ENCODE results near the gene ARHGEF18.

ARHGEF18 gene

GRCh38 chr19:7360393-7360984 is 11.8 kb downstream of the ARHGEF18 start:
- Histone ChIP-seq H2BK15ac (ENCODE audit: low read length) (no peak overlapping the region), H3K18ac (ENCODE audit: low read length) (no peak overlapping the region), H4K8ac (ENCODE audit: low read depth, low read length) (no peak overlapping the region), H3K4ac (ENCODE audit: low read length) (no peak overlapping the region), H3K4me2 (ENCODE audit: insufficient read depth, low read length, poor library complexity, severe bottlenecking) (no peak overlapping the region), H4K91ac (ENCODE audit: low read depth, low read length, poor library complexity) (no peak overlapping the region), H3K23ac (ENCODE audit: low read depth, low read length, poor library complexity) (no peak overlapping the region), H2BK5ac (ENCODE audit: low read length) (no peak overlapping the region), H3K14ac (ENCODE audit: low read length) (no peak overlapping the region), H2AK5ac (ENCODE audit: low read depth, low read length) (no peak overlapping the region), H3K4me1 (ENCODE audit: control insufficient read depth in 2 of 2, insufficient read depth in 1 of 2, low read depth in 1 of 2, low read length in 2 of 2) (no peaks in the 10 kb centered on the region), H3K36me3 (replicated peaks in 1 of 2; ENCODE audit: control insufficient read depth in 2 of 2, insufficient read depth in 2 of 2, low read length in 2 of 2) (no peaks in the 10 kb centered on the region), H3K27me3 (ENCODE audit: control insufficient read depth in 3 of 3, insufficient read depth in 3 of 3, low read depth in 1 of 3, low read length in 3 of 3) (no peaks in the 10 kb centered on the region), H3K9me3 (replicated peaks in 1 of 2; ENCODE audit: control insufficient read depth in 2 of 2, insufficient read depth in 1 of 2, low read depth in 1 of 2, low read length in 2 of 2) (no peaks in the 10 kb centered on the region), H3K27ac (replicated peaks; ENCODE audit: low read length) (no peak overlapping the region), H2BK120ac (ENCODE audit: low read depth, low read length) (no peak overlapping the region), H3K9ac (ENCODE audit: low read depth, low read length, poor library complexity) (no peak overlapping the region), H3K79me1 (ENCODE audit: low read depth, low read length) (no peaks in the 10 kb centered on the region), H2AFZ (ENCODE audit: low read length) (no peak overlapping the region), H2BK12ac (ENCODE audit: low read length) (no peak overlapping the region), H3K4me3 (ENCODE audit: low read length in 2 of 2) (no peak overlapping the region)
- no peak for DNase-seq (ENCODE audit: low spot score)
- WGBS, 2 donors (ENCODE audit: extremely low coverage in 2 of 2, insufficient read length in 2 of 2, insufficient replicate concordance in 1 of 2) = no CpG with 5 or more reads among the region's 8 CpGs

GRCh38 chr19:7363225-7363624 is 14.5 kb downstream of the ARHGEF18 start:
- no peak overlapping the region for H4K8ac ChIP-seq (ENCODE audit: low read depth, low read length)
- H2BK12ac ChIP-seq (ENCODE audit: low read length) = no peak overlapping the region
- no peak overlapping the region for H3K9ac ChIP-seq (ENCODE audit: low read depth, low read length, poor library complexity)
- no peak overlapping the region for H2BK120ac ChIP-seq (ENCODE audit: low read depth, low read length)
- H3K27ac ChIP-seq (replicated peaks; ENCODE audit: low read length) = no peak overlapping the region
- H2BK5ac ChIP-seq (ENCODE audit: low read length) = no peak overlapping the region
- no peak overlapping the region for H2BK15ac ChIP-seq (ENCODE audit: low read length)
- DNase-seq (ENCODE audit: low spot score) = no peak
- no peak overlapping the region for H3K14ac ChIP-seq (ENCODE audit: low read length)
- no peak overlapping the region for H3K4me2 ChIP-seq (ENCODE audit: insufficient read depth, low read length, poor library complexity, severe bottlenecking)
- no peaks in the 10 kb centered on the region for H3K79me1 ChIP-seq (ENCODE audit: low read depth, low read length)
- WGBS, 2 donors (ENCODE audit: extremely low coverage in 2 of 2, insufficient read length in 2 of 2, insufficient replicate concordance in 1 of 2) = 100% methylated on average over 1 to 2 of the region's 2 CpGs
- H3K4me1 ChIP-seq (ENCODE audit: control insufficient read depth in 2 of 2, insufficient read depth in 1 of 2, low read depth in 1 of 2, low read length in 2 of 2) = no peaks in the 10 kb centered on the region
- no peak overlapping the region for H2AFZ ChIP-seq (ENCODE audit: low read length)
- no peak overlapping the region for H3K4ac ChIP-seq (ENCODE audit: low read length)
- H3K27me3 ChIP-seq (ENCODE audit: control insufficient read depth in 3 of 3, insufficient read depth in 3 of 3, low read depth in 1 of 3, low read length in 3 of 3) = no peaks in the 10 kb centered on the region
- no peaks in the 10 kb centered on the region for H3K9me3 ChIP-seq (replicated peaks in 1 of 2; ENCODE audit: control insufficient read depth in 2 of 2, insufficient read depth in 1 of 2, low read depth in 1 of 2, low read length in 2 of 2)
- no peak overlapping the region for H3K18ac ChIP-seq (ENCODE audit: low read length)
- no peak overlapping the region for H3K23ac ChIP-seq (ENCODE audit: low read depth, low read length, poor library complexity)
- no peak overlapping the region for H3K4me3 ChIP-seq (ENCODE audit: low read length in 2 of 2)
- no peak overlapping the region for H4K91ac ChIP-seq (ENCODE audit: low read depth, low read length, poor library complexity)
- no peaks in the 10 kb centered on the region for H3K36me3 ChIP-seq (replicated peaks in 1 of 2; ENCODE audit: control insufficient read depth in 2 of 2, insufficient read depth in 2 of 2, low read length in 2 of 2)
- no peak overlapping the region for H2AK5ac ChIP-seq (ENCODE audit: low read depth, low read length)

GRCh38 chr19:7366701-7367420 is 18.1 kb downstream of the ARHGEF18 start:
- H2AFZ ChIP-seq (ENCODE audit: low read length) = no peak overlapping the region
- H3K18ac ChIP-seq (ENCODE audit: low read length) = no peak overlapping the region
- H2BK120ac ChIP-seq (ENCODE audit: low read depth, low read length) = no peak overlapping the region
- H3K36me3 ChIP-seq (replicated peaks in 1 of 2; ENCODE audit: control insufficient read depth in 2 of 2, insufficient read depth in 2 of 2, low read length in 2 of 2) = no peaks in the 10 kb centered on the region
- H2BK15ac ChIP-seq (ENCODE audit: low read length) = no peak overlapping the region
- H4K91ac ChIP-seq (ENCODE audit: low read depth, low read length, poor library complexity) = no peak overlapping the region
- H3K14ac ChIP-seq (ENCODE audit: low read length) = no peak overlapping the region
- no peaks in the 10 kb centered on the region for H3K27me3 ChIP-seq (ENCODE audit: control insufficient read depth in 3 of 3, insufficient read depth in 3 of 3, low read depth in 1 of 3, low read length in 3 of 3)
- WGBS, 2 donors (ENCODE audit: extremely low coverage in 2 of 2, insufficient read length in 2 of 2, insufficient replicate concordance in 1 of 2) = no CpG with 5 or more reads among the region's 10 CpGs
- peaks cover 0 to 3% of the 10 kb centered on the region in 2 donors for H3K4me1 ChIP-seq (ENCODE audit: control insufficient read depth in 2 of 2, insufficient read depth in 1 of 2, low read depth in 1 of 2, low read length in 2 of 2)
- no peak overlapping the region for H4K8ac ChIP-seq (ENCODE audit: low read depth, low read length)
- no peaks in the 10 kb centered on the region for H3K79me1 ChIP-seq (ENCODE audit: low read depth, low read length)
- H2BK5ac ChIP-seq (ENCODE audit: low read length) = no peak overlapping the region
- H3K9ac ChIP-seq (ENCODE audit: low read depth, low read length, poor library complexity) = no peak overlapping the region
- H3K4me3 ChIP-seq (ENCODE audit: low read length in 2 of 2) = no peak overlapping the region
- no peak overlapping the region for H2AK5ac ChIP-seq (ENCODE audit: low read depth, low read length)
- H3K9me3 ChIP-seq (replicated peaks in 1 of 2; ENCODE audit: control insufficient read depth in 2 of 2, insufficient read depth in 1 of 2, low read depth in 1 of 2, low read length in 2 of 2) = no peaks in the 10 kb centered on the region
- no peak overlapping the region for H2BK12ac ChIP-seq (ENCODE audit: low read length)
- H3K23ac ChIP-seq (ENCODE audit: low read depth, low read length, poor library complexity) = no peak overlapping the region
- H3K4me2 ChIP-seq (ENCODE audit: insufficient read depth, low read length, poor library complexity, severe bottlenecking) = no peak overlapping the region
- no peak for DNase-seq (ENCODE audit: low spot score)
- no peak overlapping the region for H3K4ac ChIP-seq (ENCODE audit: low read length)
- H3K27ac ChIP-seq (replicated peaks; ENCODE audit: low read length) = no peak overlapping the region

GRCh38 chr19:7368456-7368855 is 19.7 kb downstream of the ARHGEF18 start:
- Histone ChIP-seq H3K23ac (ENCODE audit: low read depth, low read length, poor library complexity) (no peak overlapping the region), H2AFZ (ENCODE audit: low read length) (peak overlapping the region; percentile 56), H4K8ac (ENCODE audit: low read depth, low read length) (no peak overlapping the region), H3K4ac (ENCODE audit: low read length) (no peak overlapping the region), H4K91ac (ENCODE audit: low read depth, low read length, poor library complexity) (no peak overlapping the region), H3K14ac (ENCODE audit: low read length) (no peak overlapping the region), H3K18ac (ENCODE audit: low read length) (peak overlapping the region; percentile 46), H2BK120ac (ENCODE audit: low read depth, low read length) (no peak overlapping the region), H2BK5ac (ENCODE audit: low read length) (no peak overlapping the region), H2BK12ac (ENCODE audit: low read length) (peak overlapping the region; percentile 80), H2AK5ac (ENCODE audit: low read depth, low read length) (no peak overlapping the region), H3K9me3 (replicated peaks in 1 of 2; ENCODE audit: control insufficient read depth in 2 of 2, insufficient read depth in 1 of 2, low read depth in 1 of 2, low read length in 2 of 2) (no peaks in the 10 kb centered on the region), H3K27me3 (ENCODE audit: control insufficient read depth in 3 of 3, insufficient read depth in 3 of 3, low read depth in 1 of 3, low read length in 3 of 3) (no peaks in the 10 kb centered on the region), H3K9ac (ENCODE audit: low read depth, low read length, poor library complexity) (no peak overlapping the region), H3K27ac (replicated peaks; ENCODE audit: low read length) (no peak overlapping the region), H3K4me3 (ENCODE audit: low read length in 2 of 2) (no peak overlapping the region), H2BK15ac (ENCODE audit: low read length) (no peak overlapping the region), H3K36me3 (replicated peaks in 1 of 2; ENCODE audit: control insufficient read depth in 2 of 2, insufficient read depth in 2 of 2, low read length in 2 of 2) (no peaks in the 10 kb centered on the region), H3K4me1 (ENCODE audit: control insufficient read depth in 2 of 2, insufficient read depth in 1 of 2, low read depth in 1 of 2, low read length in 2 of 2) (peaks cover 0 to 3% of the 10 kb centered on the region in 2 donors), H3K79me1 (ENCODE audit: low read depth, low read length) (no peaks in the 10 kb centered on the region), H3K4me2 (ENCODE audit: insufficient read depth, low read length, poor library complexity, severe bottlenecking) (no peak overlapping the region)
- DNase-seq (ENCODE audit: low spot score) = no peak
- no CpG with 5 or more reads among the region's 4 CpGs for WGBS, 2 donors (ENCODE audit: extremely low coverage in 2 of 2, insufficient read length in 2 of 2, insufficient replicate concordance in 1 of 2)

Measured in neuronal stem cell (in vitro differentiated cells).